IPS DF 6.9 (cell line): Measurements from ENCODE around the gene CHD6.

Source experiments
- DNase-seq: peaks from one replicate; pipeline ENCODE4 v3.0.0-alpha.2; 2013; ENCODE audit warnings: low read depth, low spot score
- H3K27ac ChIP-seq: one replicate; pipeline ENCODE4 v1.5.1; 2013; ENCODE audit warnings: low read length, control low read depth
- H3K27me3 ChIP-seq: 2 replicates; pipeline ENCODE4 v1.6.1; 2013; ENCODE audit warnings: mild to moderate bottlenecking, low read length; ENCODE audit not compliant: control insufficient read depth, insufficient read depth
- H3K36me3 ChIP-seq: 2 replicates; pipeline ENCODE4 v1.6.1; 2013; ENCODE audit warnings: low read length; ENCODE audit not compliant: control insufficient read depth, insufficient read depth
- H3K4me1 ChIP-seq: 2 replicates; pipeline ENCODE4 v1.6.1; 2013; ENCODE audit warnings: low read length; ENCODE audit not compliant: control insufficient read depth, insufficient read depth
- H3K4me3 ChIP-seq: 2 replicates; pipeline ENCODE4 v1.5.1; 2013; ENCODE audit warnings: mild to moderate bottlenecking, low read length
- H3K9me3 ChIP-seq: 2 replicates; pipeline ENCODE4 v1.6.1; 2013; ENCODE audit warnings: low read length, inconsistent platforms; ENCODE audit not compliant: control insufficient read depth, insufficient read depth
- WGBS: extraction: QIAGEN DNeasy Blood & Tissue Kit; methylation state at CpG from one replicate; pipeline ENCODE4 v1.1.7; 2013; ENCODE audit warnings: mixed read lengths, missing lambda C conversion rate; ENCODE audit not compliant: insufficient read length, insufficient coverage; 5-methylcytosine and 5-hydroxymethylcytosine counted together

The CHD6 gene

GRCh38 chr20:41507851-41508250 is 110.3 kb downstream of the CHD6 start:
- H3K4me1 ChIP-seq = peaks cover 4% of the 10 kb centered on the region
- H3K27me3 ChIP-seq = no peaks in the 10 kb centered on the region
- H3K36me3 ChIP-seq = peaks cover 4% of the 10 kb centered on the region; the same call in 1 of the 2 replicates
- H3K9me3 ChIP-seq = no peaks in the 10 kb centered on the region
- no peak for DNase-seq
- H3K27ac ChIP-seq = no peak overlapping the region
- H3K4me3 ChIP-seq = no peak overlapping the region

- Histone ChIP-seq H3K27me3 (no peaks in the 10 kb centered on the region), H3K4me1 (no peaks in the 10 kb centered on the region; the same call in 1 of the 2 replicates), H3K27ac (no peak overlapping the region), H3K36me3 (peaks cover under 1% of the 10 kb centered on the region; the same call in 1 of the 2 replicates), H3K4me3 (no peak overlapping the region), H3K9me3 (no peaks in the 10 kb centered on the region)
- DNase-seq = no peak
- no CpG with 5 or more reads among the region's 5 CpGs for WGBS
These were observed 110.7 kb downstream of the CHD6 start for GRCh38 chr20:41507436-41507835.

GRCh38 chr20:41506192-41506915 is 111.8 kb downstream of the CHD6 start:
- H3K27ac ChIP-seq = no peak overlapping the region
- DNase-seq = no peak
- H3K36me3 ChIP-seq = no peaks in the 10 kb centered on the region; the same call in 1 of the 2 replicates
- no peak overlapping the region for H3K4me3 ChIP-seq
- no peaks in the 10 kb centered on the region for H3K27me3 ChIP-seq
- WGBS = 100% methylated on average over 2 of the region's 4 CpGs
- no peaks in the 10 kb centered on the region for H3K4me1 ChIP-seq
- no peaks in the 10 kb centered on the region for H3K9me3 ChIP-seq

GRCh38 chr20:41505184-41505583 is 113.0 kb downstream of the CHD6 start:
- Histone ChIP-seq H3K27me3 (no peaks in the 10 kb centered on the region), H3K4me3 (no peak overlapping the region), H3K36me3 (no peaks in the 10 kb centered on the region; the same call in 1 of the 2 replicates), H3K4me1 (peaks cover 2% of the 10 kb centered on the region; the same call in 1 of the 2 replicates), H3K27ac (no peak overlapping the region), H3K9me3 (no peaks in the 10 kb centered on the region)
- WGBS = no CpG with 5 or more reads among the region's 7 CpGs
- DNase-seq = no peak

- no peaks in the 10 kb centered on the region for H3K36me3 ChIP-seq
- H3K27me3 ChIP-seq = no peaks in the 10 kb centered on the region
- H3K4me3 ChIP-seq = no peak overlapping the region
- no peak for DNase-seq
- H3K27ac ChIP-seq = no peak overlapping the region
- H3K4me1 ChIP-seq = peaks cover 2% of the 10 kb centered on the region; the same call in 1 of the 2 replicates
- H3K9me3 ChIP-seq = no peaks in the 10 kb centered on the region
- no CpG with 5 or more reads among the region's 1 CpG for WGBS
These were observed 116.8 kb downstream of the CHD6 start for GRCh38 chr20:41501376-41501775.

- Histone ChIP-seq H3K36me3 (no peaks in the 10 kb centered on the region), H3K4me3 (no peak overlapping the region), H3K4me1 (peaks cover 2% of the 10 kb centered on the region; the same call in 1 of the 2 replicates), H3K27me3 (no peaks in the 10 kb centered on the region), H3K9me3 (no peaks in the 10 kb centered on the region), H3K27ac (no peak overlapping the region)
- WGBS = no CpG with 5 or more reads among the region's 4 CpGs
- no peak for DNase-seq
These were observed 118.0 kb downstream of the CHD6 start for GRCh38 chr20:41499961-41500725.

- DNase-seq = no peak
- H3K36me3 ChIP-seq = no peaks in the 10 kb centered on the region
- no peak overlapping the region for H3K27ac ChIP-seq
- no peaks in the 10 kb centered on the region for H3K27me3 ChIP-seq
- peaks cover 2% of the 10 kb centered on the region; the same call in 1 of the 2 replicates for H3K4me1 ChIP-seq
- H3K4me3 ChIP-seq = no peak overlapping the region
- no peaks in the 10 kb centered on the region for H3K9me3 ChIP-seq
These were observed 119.1 kb downstream of the CHD6 start for GRCh38 chr20:41499064-41499463.

- H3K9me3 ChIP-seq = no peaks in the 10 kb centered on the region
- no peak for DNase-seq
- H3K4me3 ChIP-seq = no peak overlapping the region
- H3K4me1 ChIP-seq = peaks cover 2% of the 10 kb centered on the region; the same call in 1 of the 2 replicates
- no peaks in the 10 kb centered on the region for H3K27me3 ChIP-seq
- WGBS = no CpG with 5 or more reads among the region's 9 CpGs
- H3K27ac ChIP-seq = no peak overlapping the region
- H3K36me3 ChIP-seq = peaks cover 5% of the 10 kb centered on the region; the same call in 1 of the 2 replicates
These were observed 120.8 kb downstream of the CHD6 start for GRCh38 chr20:41497186-41497895.

GRCh38 chr20:41494451-41494850 is 123.7 kb downstream of the CHD6 start:
- Histone ChIP-seq H3K4me1 (no peaks in the 10 kb centered on the region), H3K9me3 (no peaks in the 10 kb centered on the region), H3K27me3 (no peaks in the 10 kb centered on the region), H3K27ac (no peak overlapping the region), H3K4me3 (no peak overlapping the region), H3K36me3 (peaks cover 16% of the 10 kb centered on the region; the same call in 1 of the 2 replicates)
- no CpG with 5 or more reads among the region's 4 CpGs for WGBS
- no peak for DNase-seq

- H3K27me3 ChIP-seq = no peaks in the 10 kb centered on the region
- H3K4me3 ChIP-seq = no peak overlapping the region
- no peak overlapping the region for H3K27ac ChIP-seq
- no CpG with 5 or more reads among the region's 1 CpG for WGBS
- no peak for DNase-seq
- H3K4me1 ChIP-seq = no peaks in the 10 kb centered on the region
- H3K9me3 ChIP-seq = no peaks in the 10 kb centered on the region
- peaks cover 9% of the 10 kb centered on the region; the same call in 1 of the 2 replicates for H3K36me3 ChIP-seq
These were observed 134.6 kb downstream of the CHD6 start for GRCh38 chr20:41483553-41483930.
